HG03571 (cell line): ENCODE data around the gene NLRC3.
A peak's percentile ranks its signal among the peaks of the same experiment; 100 is the strongest.
"Not testable (repeated sequence)": the region's sequence is repeated elsewhere in the genome, so short reads cannot be mapped to it uniquely, and the experiment has no call there.

ENCODE experiments used
- ATAC-seq: cut with Tn5 transposase; IDR thresholded peaks from one replicate; pipeline ENCODE4 v1.9.1; 2021; ENCODE audit not compliant: unreplicated experiment

The NLRC3 gene, protein sequence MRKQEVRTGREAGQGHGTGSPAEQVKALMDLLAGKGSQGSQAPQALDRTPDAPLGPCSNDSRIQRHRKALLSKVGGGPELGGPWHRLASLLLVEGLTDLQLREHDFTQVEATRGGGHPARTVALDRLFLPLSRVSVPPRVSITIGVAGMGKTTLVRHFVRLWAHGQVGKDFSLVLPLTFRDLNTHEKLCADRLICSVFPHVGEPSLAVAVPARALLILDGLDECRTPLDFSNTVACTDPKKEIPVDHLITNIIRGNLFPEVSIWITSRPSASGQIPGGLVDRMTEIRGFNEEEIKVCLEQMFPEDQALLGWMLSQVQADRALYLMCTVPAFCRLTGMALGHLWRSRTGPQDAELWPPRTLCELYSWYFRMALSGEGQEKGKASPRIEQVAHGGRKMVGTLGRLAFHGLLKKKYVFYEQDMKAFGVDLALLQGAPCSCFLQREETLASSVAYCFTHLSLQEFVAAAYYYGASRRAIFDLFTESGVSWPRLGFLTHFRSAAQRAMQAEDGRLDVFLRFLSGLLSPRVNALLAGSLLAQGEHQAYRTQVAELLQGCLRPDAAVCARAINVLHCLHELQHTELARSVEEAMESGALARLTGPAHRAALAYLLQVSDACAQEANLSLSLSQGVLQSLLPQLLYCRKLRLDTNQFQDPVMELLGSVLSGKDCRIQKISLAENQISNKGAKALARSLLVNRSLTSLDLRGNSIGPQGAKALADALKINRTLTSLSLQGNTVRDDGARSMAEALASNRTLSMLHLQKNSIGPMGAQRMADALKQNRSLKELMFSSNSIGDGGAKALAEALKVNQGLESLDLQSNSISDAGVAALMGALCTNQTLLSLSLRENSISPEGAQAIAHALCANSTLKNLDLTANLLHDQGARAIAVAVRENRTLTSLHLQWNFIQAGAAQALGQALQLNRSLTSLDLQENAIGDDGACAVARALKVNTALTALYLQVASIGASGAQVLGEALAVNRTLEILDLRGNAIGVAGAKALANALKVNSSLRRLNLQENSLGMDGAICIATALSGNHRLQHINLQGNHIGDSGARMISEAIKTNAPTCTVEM

DNA sequence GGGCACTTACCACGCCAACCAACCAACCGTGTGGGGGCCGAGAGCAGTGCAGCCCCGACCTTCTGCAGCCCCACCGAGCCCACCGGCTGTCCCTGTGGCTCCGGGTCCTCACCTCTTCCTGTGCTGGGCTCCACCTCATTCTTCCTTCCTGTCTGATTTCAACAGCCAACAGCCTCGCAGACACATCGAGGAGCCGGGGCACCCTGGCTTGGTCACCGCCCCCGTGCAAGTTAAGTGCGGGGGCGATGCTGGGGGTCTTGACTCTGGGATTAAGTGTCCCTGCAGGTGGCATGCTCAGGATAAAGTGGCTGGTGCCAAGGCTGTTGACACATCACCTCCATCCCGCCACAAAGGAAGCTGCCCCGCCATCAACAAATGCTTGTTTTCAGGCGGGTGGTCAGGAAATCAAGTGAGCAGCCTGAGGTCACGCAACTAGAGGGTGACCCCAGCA lies at the start of gene NLRC3:
NLRC3 (minus strand) TSS at position 102 of the 451 bp plus-strand sequence. CDS start 12,367 bp downstream, outside the sequence.
- no peak for ATAC-seq

DNA sequence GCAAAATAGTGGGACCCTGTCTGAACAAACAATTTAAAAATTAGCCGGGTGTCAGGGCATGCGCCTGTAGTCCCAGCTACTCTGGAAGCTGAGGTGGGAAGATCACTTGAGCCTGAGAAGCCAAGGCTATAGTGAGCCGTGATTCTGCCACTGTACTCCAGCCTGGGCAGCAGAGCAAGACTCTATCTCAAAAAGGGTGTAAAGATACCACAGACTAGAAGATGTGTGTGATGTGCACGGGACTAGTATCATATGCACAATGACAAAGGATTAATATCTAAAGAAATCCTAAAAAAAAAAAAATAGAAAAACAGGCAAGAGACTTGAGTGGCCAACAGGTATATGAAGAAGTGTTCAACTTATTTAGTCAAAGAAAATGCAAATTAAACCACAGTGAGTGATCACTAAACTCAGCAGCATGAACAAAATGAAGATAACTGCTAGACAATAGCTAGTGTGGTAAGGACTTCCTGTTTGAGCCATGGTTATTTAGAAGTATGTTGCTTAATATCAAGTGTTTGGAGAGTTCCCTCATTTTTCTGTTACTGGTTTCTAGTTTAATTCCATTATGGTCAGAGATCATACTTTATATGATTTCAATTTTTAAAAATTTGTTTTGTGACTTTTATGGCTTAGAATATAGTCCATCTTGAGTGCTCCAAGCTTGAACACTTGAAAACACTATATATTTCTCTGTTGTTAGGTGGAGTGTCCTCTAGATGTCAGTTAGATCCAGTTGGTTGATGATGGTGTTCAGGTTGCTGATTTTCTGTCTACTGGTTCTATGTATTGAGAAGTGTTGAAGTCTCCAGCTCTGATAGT lies 48.9 kb upstream of the NLRC3 start:
- no peak for ATAC-seq

DNA sequence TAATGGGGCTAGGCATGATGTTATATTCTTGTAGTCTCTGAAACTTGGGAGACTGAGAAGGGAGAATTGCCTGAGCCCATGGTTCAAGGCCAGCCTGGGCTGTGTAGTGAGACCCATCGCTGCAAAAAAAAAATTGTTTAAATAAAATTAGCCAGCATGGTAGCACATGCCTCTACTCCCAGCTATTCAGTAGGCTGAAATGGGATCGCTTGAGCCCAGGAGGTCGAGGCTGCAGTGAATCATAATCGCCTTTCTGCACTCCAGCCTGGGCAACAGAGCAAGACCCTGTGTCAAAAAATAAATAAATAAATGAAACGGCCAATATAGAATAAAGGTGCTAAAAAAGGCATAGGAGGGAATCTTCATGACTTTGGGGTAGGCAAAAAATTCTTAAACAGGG lies 48.1 kb upstream of the NLRC3 start:
- ATAC-seq: no peak

DNA sequence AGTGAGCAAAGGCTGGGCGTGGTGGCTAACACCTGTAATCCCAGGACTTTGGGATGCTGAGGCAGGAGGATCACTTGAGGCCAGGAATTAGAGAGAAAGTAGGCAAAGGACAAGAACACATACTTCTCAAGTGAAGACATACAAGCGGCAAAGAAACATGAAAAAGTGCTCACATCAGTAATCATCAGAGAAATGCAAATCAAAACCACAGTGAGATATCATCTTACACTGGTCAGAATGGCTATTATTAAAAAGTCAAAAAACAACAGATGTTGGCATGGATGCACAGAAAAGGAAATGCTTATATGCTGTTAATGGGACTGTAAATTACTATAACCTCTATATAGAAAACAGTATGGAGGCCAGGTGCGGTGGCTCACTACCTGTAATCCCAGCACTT lies 46.4 kb upstream of the NLRC3 start:
- ATAC-seq: no peak

DNA sequence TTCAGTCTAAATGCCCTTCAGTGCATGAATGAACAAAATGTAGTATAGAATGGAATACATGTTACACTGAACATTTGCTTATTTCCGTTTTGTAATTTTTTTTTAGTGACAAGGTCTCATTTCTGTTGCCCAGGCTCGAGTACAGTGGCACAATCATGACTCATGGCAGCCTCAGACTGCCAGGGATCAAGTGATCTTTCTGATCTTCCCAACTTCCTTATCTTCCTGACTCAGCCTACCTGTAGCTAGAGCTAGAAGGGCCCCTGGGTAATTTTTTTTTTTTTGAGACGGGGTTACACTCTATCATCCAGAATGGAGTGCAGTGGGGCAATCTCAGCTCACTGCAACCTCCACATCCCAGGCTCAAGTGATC lies 41.6 kb upstream of the NLRC3 start:
- no peak for ATAC-seq

DNA sequence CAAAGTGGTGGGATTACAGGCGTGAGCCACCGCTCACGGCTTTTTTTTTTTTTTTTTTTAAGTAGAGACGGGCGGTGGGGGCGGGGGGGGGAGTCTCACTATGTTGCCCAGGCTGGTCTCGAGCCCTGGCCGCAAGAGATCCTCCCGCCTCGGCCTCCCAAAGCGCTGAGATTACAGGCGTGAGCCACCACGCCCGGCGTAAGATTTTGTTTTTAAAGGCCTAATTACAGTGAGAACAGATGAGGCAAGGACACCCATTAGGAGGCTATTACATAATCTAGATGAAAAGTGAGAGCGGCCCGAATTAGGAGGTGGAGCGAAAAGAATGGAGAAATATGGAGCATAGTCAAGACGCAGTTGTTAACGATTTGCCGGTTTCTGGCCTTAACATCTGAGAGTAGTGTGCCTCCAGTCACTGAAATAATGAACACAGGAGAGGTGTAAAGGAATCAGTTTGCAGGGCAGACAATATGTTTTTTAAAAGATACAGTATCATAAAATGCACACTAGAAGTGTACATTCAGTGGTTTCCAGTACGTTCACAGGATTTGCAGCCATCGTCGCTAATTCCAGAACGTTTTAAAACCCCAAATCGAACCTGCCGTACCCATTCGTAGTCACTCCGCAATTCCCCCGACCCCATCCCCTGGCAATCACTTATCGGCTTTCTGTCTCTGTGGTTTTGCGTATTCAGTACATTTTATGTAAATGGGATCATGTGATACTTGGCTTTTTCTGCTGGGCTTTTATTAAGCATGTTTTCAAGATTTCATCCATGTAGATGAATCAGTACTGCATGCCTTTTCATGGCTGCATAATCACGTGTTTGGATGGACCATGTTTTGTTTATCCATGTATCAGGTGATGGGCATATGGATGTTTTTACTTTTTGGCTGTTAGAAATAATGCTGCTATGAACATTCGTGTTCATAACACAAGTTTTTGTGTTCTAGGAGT lies 35.6 kb upstream of the NLRC3 start:
- no peak for ATAC-seq

DNA sequence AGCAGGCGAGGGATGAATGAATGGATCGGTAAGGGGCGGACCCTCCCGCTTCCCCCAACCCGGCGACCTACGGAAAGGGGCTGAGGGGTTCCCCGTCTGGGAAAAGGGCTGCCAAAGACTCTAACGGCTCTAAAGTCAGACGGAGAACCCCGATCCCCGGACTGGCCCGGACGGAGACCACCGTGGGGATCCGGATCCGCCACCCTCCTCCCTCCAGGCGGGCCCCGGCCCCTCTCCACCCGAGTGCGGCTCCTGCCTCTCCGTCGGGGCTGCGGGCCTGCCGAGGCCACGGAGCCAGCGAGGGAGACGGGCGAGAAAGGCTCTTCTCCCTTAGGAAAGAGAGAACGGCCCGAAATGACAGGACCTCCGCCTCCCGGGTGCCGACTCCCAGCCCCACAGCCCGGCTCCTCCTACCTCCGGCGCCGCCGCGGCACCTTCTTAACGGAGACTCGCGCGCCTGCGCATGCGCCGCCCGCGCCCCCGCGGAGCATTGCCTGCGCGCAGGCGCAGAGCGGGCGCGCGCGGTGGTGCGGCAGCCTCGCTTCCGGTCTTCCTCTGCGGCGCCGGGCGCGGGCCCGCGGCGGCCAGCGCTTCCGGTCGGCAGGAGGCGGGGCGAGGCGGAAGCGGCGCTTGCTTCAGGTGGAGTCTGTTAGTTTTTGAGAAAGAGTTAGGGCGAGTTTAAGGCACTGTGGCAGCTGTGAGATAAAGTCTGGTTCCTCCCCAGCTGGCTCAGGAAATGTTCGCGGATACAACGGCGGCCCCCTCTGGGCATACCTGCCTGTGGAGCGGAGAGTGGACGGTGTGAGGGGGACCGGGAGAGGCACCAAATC lies 34.2 kb upstream of the NLRC3 start, which contains the start of gene SLX4:
SLX4 (minus strand) TSS at position 461 of the 830 bp plus-strand sequence. CDS start 2,642 bp downstream, outside the sequence.
- ATAC-seq: peak; percentile 81

DNA sequence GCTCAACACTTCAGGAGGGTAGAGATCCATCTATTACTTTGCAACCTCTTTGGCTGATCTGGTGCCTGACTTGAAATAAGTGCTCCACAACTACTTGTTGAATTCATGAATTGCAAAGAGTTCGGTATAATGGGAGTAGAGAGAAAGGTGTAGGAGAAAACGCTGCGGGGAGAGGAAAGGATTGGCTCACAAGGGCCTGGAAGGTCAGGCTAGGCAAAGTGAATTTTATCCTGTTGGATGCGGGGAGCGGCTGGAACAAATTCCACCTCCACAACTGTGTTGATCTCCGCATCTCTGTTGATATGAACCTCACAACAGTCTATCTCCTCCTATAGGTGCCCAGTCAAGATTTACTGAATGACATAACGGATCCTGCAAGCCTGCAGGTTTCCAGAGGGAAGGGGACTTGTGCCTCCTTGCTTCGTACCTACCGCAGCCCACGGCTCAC lies 33.5 kb upstream of the NLRC3 start:
- no peak for ATAC-seq

DNA sequence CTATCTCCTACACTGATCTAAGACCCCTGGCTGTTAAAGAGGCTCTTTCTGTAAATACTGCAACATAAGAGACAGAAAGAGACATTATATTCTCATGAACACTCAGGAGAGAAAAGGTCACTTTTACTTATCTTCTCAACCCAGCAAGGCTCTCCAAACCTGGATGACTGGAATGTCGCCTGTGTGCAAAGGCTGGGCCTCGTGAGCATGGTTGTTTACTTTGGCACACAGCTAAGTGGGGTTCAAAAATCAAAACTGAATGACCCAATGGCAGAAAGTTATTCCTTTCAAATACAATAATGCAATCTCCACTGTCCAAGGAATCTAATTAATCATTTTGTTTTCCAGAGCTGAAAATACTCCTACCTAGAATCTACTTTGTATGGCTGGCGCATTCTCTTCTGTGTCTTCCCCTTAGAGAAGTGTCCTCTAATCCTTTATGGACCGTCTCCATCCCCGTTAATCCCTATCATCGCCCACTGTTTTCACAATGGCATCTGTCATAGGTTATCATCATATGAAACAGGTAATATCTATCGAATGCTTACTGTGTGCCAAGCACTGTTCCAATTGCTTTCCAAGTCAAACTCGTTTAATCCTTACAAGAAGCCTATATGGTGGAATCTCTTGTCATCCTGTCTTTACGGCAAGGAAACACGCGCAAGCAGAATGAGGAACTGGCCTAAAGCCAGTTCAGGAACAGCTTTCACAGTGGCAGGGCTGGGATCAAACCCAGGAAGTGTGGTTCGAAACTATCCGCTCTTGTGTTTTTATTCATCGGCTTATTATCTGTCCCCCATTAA lies 32.9 kb upstream of the NLRC3 start:
- ATAC-seq: no peak

DNA sequence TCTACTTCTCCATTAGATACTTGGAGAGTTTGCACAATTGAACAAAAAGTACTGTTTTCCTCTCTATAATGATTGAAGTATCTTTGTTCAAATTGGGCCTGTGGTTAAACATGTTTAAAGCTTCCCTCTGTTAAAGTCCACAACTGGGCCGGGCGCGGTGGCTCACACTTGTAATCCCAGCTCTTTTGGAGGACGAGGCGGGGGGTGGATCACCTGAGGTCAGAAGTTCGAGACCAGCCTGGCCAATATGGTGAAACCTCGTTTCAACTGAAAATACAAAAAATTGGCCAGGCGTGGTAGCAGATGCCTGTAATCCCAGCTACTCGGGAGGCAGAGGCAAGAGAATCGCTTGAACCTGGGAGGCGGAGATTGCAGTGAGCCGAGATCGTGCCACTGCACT lies 31.8 kb upstream of the NLRC3 start:
- not testable (repeated sequence) for ATAC-seq

DNA sequence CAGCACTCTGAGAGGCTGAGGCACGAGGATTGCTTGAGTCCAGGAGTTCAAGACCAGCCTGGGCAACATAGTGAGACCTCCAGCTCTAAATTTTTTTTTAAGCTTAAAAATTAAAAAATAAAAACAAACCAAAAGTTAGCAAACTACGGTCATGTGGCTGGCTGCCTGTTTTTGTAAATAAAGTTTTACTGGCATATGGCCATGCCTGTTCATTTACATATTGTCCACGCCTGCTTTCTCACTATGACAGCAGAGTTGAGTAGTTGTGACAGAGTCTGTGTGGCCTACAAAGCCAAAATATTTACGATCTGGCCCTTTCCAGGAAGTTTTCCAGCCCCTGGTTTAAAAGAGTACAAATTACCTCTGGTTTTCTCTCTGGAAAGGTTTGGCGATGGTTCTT lies 30.9 kb upstream of the NLRC3 start:
- no peak for ATAC-seq

DNA sequence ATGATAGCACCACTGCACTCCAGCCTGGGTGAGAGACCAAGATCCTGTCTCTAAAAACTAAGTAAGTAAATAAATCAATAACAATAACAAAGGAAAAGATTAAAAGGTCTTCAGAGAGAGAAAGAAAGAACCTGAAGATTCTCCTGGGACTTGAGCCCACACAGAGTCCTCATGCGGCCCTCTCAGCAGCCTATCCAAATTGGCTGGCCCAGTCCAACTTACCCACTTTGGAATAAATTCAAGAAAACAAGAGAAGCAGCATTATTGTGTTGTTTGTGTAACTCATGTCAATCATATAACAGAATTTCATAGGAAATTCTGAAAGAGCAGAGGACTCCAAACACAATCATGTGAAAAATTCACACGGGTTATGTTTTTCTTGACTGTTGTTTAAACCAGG lies 30.4 kb upstream of the NLRC3 start:
- no peak for ATAC-seq

DNA sequence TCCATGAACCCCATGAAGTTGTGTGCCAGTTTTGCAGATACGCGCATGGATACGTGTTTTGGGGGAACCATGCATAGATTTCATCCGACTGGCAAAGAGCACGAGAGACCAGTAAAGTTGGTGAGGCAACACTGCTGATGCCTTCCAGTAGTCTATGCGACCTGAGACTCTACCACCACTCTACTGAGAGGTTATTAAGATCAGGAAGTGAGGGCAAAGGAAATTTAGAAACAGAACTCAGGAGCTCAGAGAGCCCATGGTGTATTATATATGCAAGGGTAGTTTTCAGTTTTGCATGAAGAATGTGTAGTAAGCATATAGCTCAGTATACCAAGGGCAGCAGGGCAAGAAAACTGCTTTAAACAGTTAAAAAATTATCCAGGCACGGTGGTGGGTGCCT lies 30.0 kb upstream of the NLRC3 start:
- ATAC-seq: no peak

DNA sequence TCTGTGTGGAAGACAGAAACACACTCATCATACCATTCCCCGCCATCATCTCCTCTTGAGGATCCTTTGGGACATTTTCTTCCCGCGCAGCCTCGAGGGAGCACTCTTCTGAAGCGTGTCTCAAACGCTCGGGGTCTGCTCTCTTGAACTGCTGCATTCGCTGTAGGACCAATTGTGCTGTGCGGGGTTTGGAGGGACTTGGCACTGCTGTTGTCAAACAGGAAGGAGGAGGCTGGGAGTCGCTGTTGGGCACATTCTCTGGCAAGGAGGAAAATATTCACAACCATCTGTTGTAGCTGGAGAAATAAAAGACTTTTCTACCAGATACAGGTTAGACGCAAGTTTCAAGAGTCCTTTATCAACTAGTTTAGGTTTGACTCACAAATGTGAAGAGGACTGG lies 29.2 kb upstream of the NLRC3 start:
- ATAC-seq: no peak

DNA sequence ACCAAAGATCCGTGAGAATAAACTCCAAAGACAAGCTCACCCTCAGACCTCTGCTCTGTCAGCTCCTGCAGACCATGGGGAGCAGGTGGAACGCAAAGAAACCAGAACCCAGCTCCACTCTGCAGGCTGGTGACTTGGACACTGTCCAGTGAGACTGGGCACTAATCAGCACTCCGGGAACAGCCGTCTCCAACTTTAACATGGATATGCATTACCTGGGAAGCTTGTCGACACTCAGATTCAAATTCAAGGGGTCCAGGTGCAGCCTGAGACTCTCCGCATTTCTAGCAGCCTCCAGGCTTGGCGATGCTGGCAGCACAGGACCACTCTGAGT lies 25.1 kb upstream of the NLRC3 start:
- no peak for ATAC-seq

DNA sequence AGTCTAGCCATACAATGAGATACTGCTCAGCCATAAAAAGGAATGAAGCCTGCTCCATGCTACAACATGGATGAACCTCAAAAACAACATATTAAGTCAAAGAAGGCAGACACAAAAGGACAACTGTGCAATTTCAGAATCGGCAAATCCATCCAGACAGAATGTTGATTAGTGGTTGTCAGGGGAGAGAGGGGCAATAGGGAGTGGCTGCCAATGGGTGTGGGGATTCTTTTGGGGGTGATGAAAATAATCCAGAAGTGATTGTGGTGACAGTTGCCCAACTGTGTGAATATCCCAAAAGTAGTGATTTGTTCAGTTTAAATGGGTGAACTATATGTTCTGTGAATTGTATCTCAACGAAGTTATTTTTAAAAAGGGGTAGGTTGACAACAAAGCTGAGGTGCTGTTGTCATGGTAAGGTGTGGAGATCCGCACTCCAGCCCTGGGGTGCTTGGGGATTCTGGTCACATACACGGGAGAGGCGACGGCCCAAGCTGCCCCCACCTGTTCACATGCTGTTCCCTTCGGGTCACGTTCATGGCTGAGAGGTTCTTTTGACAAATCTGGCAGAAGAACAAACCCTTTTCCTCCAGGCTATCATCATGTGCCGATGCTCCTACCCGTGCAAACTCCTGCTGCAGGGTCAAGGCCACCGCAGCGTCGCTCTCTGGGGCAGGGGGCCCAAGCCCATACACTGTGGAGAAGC lies 24.6 kb upstream of the NLRC3 start:
- ATAC-seq: no peak

DNA sequence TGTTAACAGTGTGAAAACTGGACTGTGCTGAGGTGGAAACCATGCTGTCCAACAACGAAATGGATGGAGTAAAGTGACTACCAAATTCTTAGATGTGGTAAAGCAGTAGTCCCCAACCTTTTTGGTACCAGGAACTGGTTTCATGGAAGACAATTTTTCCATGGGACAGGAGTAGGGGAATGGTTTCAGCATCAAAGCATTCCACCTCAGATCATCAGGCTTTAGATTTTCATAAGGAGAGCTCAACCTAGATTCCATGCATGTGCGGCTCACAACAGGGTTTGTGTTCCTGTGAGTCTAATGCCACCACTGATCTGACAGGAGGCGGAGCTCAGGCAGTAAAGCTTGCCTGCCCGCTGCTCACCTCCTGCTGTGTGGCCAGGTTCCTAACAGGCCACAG lies 22.7 kb upstream of the NLRC3 start:
- no peak for ATAC-seq
